NCI-H1930 (cell line): Measurements from ENCODE around the gene DES.

Experiments used
- DNase-seq, 2 experiments: peaks; one replicate each; lab custom pipeline; 2025; lab: John Stamatoyannopoulos, UW

The DES gene

GRCh38 chr2:219472629-219473187, 54.5 kb downstream of the DES start:
- no peak for DNase-seq

DNA sequence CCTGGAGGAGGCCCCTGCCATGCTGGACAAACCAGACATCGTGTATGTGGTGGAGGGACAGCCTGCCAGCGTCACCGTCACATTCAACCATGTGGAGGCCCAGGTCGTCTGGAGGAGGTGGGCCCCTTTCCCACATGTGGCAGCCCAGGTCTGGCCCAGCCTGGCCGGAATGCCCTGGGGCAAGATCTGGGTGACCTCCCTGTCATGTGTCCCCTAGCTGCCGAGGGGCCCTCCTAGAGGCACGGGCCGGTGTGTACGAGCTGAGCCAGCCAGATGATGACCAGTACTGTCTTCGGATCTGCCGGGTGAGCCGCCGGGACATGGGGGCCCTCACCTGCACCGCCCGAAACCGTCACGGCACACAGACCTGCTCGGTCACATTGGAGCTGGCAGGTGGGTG, 55.3 kb downstream of the DES start:
- no peak for DNase-seq

- DNase-seq, result no peak
Observed at GRCh38 chr2:219474285-219475060, 56.3 kb downstream of the DES start.

DNA sequence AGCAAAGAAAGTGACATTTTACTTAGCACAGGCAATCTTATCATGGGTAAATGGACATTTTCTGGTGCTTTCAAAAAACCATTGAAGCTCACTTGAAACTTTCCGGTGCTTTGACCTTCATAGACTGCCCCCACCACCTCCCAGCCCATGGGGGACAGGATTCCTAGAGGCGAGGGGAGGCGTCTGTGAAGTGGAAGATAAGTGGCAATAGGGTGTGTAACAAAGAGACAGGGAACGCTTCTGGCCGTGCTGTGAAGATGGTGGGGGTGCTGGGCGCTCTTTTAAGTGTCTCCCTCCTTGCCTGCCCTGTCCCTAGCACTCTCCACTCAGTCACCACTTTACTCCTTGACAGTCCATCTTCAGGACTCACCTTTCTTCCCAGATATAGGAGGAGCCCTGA, 57.1 kb downstream of the DES start:
- no peak for DNase-seq

GRCh38 chr2:219475697-219476651, 57.8 kb downstream of the DES start:
- DNase-seq, result peak; percentile 21 to 41
